HCT116 (cell line): Measurements from ENCODE around the gene TIGIT. TPM values are rescaled to one million over a fixed set of nuclear protein-coding genes. Genes with fewer than 3 reads are reported as not detected.

Experiments
- ATAC-seq: fragments of 200-7000 bp; cut with Tn5 transposase; 2 replicates; pipeline ENCODE4 v1.9.1; 2020; ENCODE audit warnings: mild to moderate bottlenecking, moderate library complexity
- BruUV-seq: library from RNA; stranded (reverse); fragments of 400-500 nt; replicated peaks from 2 replicates; lab custom pipeline; 2021; lab: Mats Ljungman, UMichigan
- CTCF ChIA-PET: fragments of 300-600 bp; sonication (Branson Sonifier 250); formaldehyde crosslinking; loops from one replicate; lab custom pipeline; 2021; ENCODE audit warnings: antibody characterized with exemption; lab: Charles Lee
- POLR2A ChIA-PET: fragments of 300-600, 350-600 bp; sonication (Branson Sonifier 250); formaldehyde crosslinking; loops from one replicate; lab custom pipeline; 2021; ENCODE audit warnings: antibody characterized with exemption; lab: Charles Lee
- RAD21 ChIA-PET, 2 experiments: fragments of 300-600 bp; sonication (Branson Sonifier 250); formaldehyde crosslinking; loops; one replicate each; lab custom pipeline; 2023; ENCODE audit warnings: low total read pairs in 2 of 2; ENCODE audit not compliant: uncharacterized antibody in 2 of 2, unreplicated experiment in 2 of 2, low non-redundant PET in 1 of 2; lab: Charles Lee
- DNase-seq: peaks from one replicate; pipeline ENCODE4 v3.0.0-alpha.2; 2010; ENCODE audit warnings: low read depth, low spot score
- H2AFZ ChIP-seq: fragments of 200-600 bp; shearing (Covaris generic), sonication (generic); 2 replicates; pipeline ENCODE4 v1.6.1; 2017; ENCODE audit warnings: low read depth, mixed run types, mixed read lengths, antibody characterized with exemption, low read length; ENCODE audit not compliant: poor library complexity, severe bottlenecking
- H3K27ac ChIP-seq: 2 replicates; pipeline ENCODE4 v1.5.1; 2012; ENCODE audit warnings: low read depth, low read length
- H3K27me3 ChIP-seq: fragments of 200-600 bp; sonication (generic); 2 replicates; pipeline ENCODE4 v1.6.1; 2016; ENCODE audit warnings: mixed run types, low read length, mixed read lengths; ENCODE audit not compliant: insufficient read depth
- H3K36me3 ChIP-seq, 2 experiments: fragments of 200-500 bp in 1 of 2; fragments of 200-600 bp in 1 of 2; sonication (Bioruptor generic) in 1 of 2; sonication (generic) in 1 of 2; 2 replicates each; pipeline versions ENCODE4 v1.5.1 to v1.6.1; 2014 to 2016; ENCODE audit warnings: low read length in 2 of 2, inconsistent platforms in 1 of 2, mixed read lengths in 1 of 2, mixed run types in 1 of 2; ENCODE audit not compliant: insufficient read depth in 2 of 2, control insufficient read depth in 1 of 2
- H3K4me1 ChIP-seq, 2 experiments: fragments of 200-600 bp in 1 of 2; sonication (generic) in 1 of 2; 2 replicates each; pipeline versions ENCODE4 v1.5.1 to v1.6.1; 2012 to 2017; ENCODE audit warnings: low read length in 2 of 2, inconsistent platforms in 1 of 2, mild to moderate bottlenecking in 1 of 2, mixed read lengths in 1 of 2, mixed run types in 1 of 2, moderate library complexity in 1 of 2; ENCODE audit not compliant: insufficient read depth in 2 of 2, control insufficient read depth in 1 of 2
- H3K4me2 ChIP-seq: fragments of 200-600 bp; sonication (generic); 2 replicates; pipeline ENCODE4 v1.6.1; 2017; ENCODE audit warnings: mixed run types, low read length, mixed read lengths
- H3K4me3 ChIP-seq, 2 experiments: fragments of 200-600 bp in 1 of 2; sonication (generic) in 1 of 2; replicated peaks in 1 of 2; 2 replicates each; pipeline ENCODE4 v1.5.1; 2011 to 2016; ENCODE audit warnings: low read length in 2 of 2, control low read depth in 1 of 2, low read depth in 1 of 2, mild to moderate bottlenecking in 1 of 2, mixed read lengths in 1 of 2, mixed run types in 1 of 2
- H3K79me2 ChIP-seq: fragments of 200-600 bp; sonication (generic); 2 replicates; pipeline ENCODE4 v1.6.1; 2017; ENCODE audit warnings: mild to moderate bottlenecking, mixed run types, low read length, moderate library complexity, mixed read lengths; ENCODE audit not compliant: insufficient read depth
- H3K9ac ChIP-seq: fragments of 200-600 bp; sonication (generic); 2 replicates; pipeline ENCODE4 v1.6.1; 2016; ENCODE audit warnings: low read length, mixed read lengths
- H3K9me2 ChIP-seq: fragments of 200-600 bp; sonication (generic), shearing (Covaris generic); 2 replicates; pipeline ENCODE4 v1.6.1; 2017; ENCODE audit warnings: mixed run types, mild to moderate bottlenecking, moderate library complexity; ENCODE audit not compliant: insufficient read depth
- H3K9me3 ChIP-seq, 2 experiments: fragments of 200-500 bp in 1 of 2; fragments of 200-600 bp in 1 of 2; sonication (Bioruptor generic) in 1 of 2; sonication (generic) in 1 of 2; 2 replicates each; pipeline ENCODE4 v1.6.1; 2014 to 2017; ENCODE audit warnings: low read length in 2 of 2, mixed read lengths in 2 of 2, inconsistent platforms in 1 of 2, low read depth in 1 of 2, mild to moderate bottlenecking in 1 of 2, mixed run types in 1 of 2, moderate library complexity in 1 of 2; ENCODE audit not compliant: control insufficient read depth in 1 of 2, insufficient read depth in 1 of 2
- H4K20me1 ChIP-seq: fragments of 200-600 bp; sonication (generic), shearing (Covaris generic); 2 replicates; pipeline ENCODE4 v1.6.1; 2017; ENCODE audit warnings: mixed run types, mild to moderate bottlenecking, moderate library complexity; ENCODE audit not compliant: insufficient read depth
- CBX3 ChIP-seq: IDR thresholded peaks from 2 replicates; pipeline ENCODE4 v1.6.1; 2012; ENCODE audit warnings: low read depth
- EZH2phosphoT487 ChIP-seq: fragments of 200-600 bp; IDR thresholded peaks from 2 replicates; pipeline ENCODE4 v1.6.1; 2018; ENCODE audit warnings: antibody characterized with exemption, borderline replicate concordance
- POLR2A ChIP-seq: IDR thresholded peaks from 2 replicates; pipeline ENCODE4 v1.7.0; 2011; ENCODE audit warnings: borderline replicate concordance; ENCODE audit not compliant: insufficient read depth, insufficient read length; ENCODE audit errors: extremely low read depth
- REST ChIP-seq: IDR thresholded peaks from 2 replicates; pipeline ENCODE4 v1.6.1; 2012; ENCODE audit warnings: low read depth
- SP1 ChIP-seq: IDR thresholded peaks from 2 replicates; pipeline ENCODE4 v1.6.1; 2012; ENCODE audit warnings: low read depth
- SRF ChIP-seq: IDR thresholded peaks from 2 replicates; pipeline ENCODE4 v1.6.1; 2012; ENCODE audit warnings: low read depth
- ZFX ChIP-seq: fragments of 450-650 bp; IDR thresholded peaks from 2 replicates; pipeline ENCODE4 v1.6.1; 2017
- intact Hi-C: fragments of 100-400 bp; cut with micrococcal nuclease; formaldehyde crosslinking; loops from 2 replicates; pipeline ENCODE4 v1.10.0; 2022
- total RNA-seq: library from RNA; stranded (reverse); gene quantifications from one replicate; pipeline ENCODE4 v1.2.1, GENCODE V29; 2021; ENCODE audit not compliant: unreplicated experiment
- TF ChIP-seq, protein P1 (sequence below): IDR thresholded peaks from 2 replicates; pipeline ENCODE4 v1.6.1; 2011; ENCODE audit warnings: mild to moderate bottlenecking, low read length, moderate library complexity; ENCODE audit not compliant: insufficient replicate concordance; ENCODE audit errors: extremely low read depth

Gene TIGIT
- total RNA-seq, 1 experiment from 2014 or later: 0.07 TPM

GRCh38 chr3:114356066-114356465 lies 62.2 kb downstream of the TIGIT start:
- TF ChIP-seq EZH2phosphoT487 (no peak), CBX3 (no peak), SP1 (no peak), REST (no peak), ZFX (no peak), SRF (no peak), POLR2A (no peak)
- TF ChIP-seq, protein P1, sequence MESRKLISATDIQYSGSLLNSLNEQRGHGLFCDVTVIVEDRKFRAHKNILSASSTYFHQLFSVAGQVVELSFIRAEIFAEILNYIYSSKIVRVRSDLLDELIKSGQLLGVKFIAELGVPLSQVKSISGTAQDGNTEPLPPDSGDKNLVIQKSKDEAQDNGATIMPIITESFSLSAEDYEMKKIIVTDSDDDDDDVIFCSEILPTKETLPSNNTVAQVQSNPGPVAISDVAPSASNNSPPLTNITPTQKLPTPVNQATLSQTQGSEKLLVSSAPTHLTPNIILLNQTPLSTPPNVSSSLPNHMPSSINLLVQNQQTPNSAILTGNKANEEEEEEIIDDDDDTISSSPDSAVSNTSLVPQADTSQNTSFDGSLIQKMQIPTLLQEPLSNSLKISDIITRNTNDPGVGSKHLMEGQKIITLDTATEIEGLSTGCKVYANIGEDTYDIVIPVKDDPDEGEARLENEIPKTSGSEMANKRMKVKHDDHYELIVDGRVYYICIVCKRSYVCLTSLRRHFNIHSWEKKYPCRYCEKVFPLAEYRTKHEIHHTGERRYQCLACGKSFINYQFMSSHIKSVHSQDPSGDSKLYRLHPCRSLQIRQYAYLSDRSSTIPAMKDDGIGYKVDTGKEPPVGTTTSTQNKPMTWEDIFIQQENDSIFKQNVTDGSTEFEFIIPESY: no peak
- TF ChIP-seq, all 23 proteins: peak for 0
- CTCF ChIA-PET: no interaction called here

More at GRCh38 chr3:114356066-114356465, 62.2 kb downstream of the TIGIT start:
- no peak for ATAC-seq
- POLR2A ChIA-PET: no interaction called here
- Histone ChIP-seq H3K9ac (no peak overlapping the region), H3K9me3 (no peaks in the 10 kb centered on the region), H3K4me1 (no peaks in the 10 kb centered on the region), H4K20me1 (no peaks in the 10 kb centered on the region), H3K79me2 (peaks cover 3% of the 10 kb centered on the region; the same call in 1 of the 2 replicates), H3K27ac (no peak overlapping the region), H2AFZ (no peak overlapping the region), H3K4me3 (no peak overlapping the region), H3K36me3 (no peaks in the 10 kb centered on the region; a peak in 1 of 4 replicates), H3K4me2 (no peak overlapping the region), H3K27me3 (no peaks in the 10 kb centered on the region), H3K9me2 (no peaks in the 10 kb centered on the region)
- no peak for DNase-seq
- intact Hi-C loops: no loop called here
- RAD21 ChIA-PET: no interaction called here
- no TSS peak for BruUV-seq
